Activated gamma-delta T cell treated with Interleukin-2 at 50 U/mL for 16 hours (primary cell): ENCODE measurements around the gene TASOR.

Experiments
- DNase-seq: peaks from one replicate; pipeline ENCODE4 v3.0.0-alpha.2; 2020

The TASOR gene

DNA sequence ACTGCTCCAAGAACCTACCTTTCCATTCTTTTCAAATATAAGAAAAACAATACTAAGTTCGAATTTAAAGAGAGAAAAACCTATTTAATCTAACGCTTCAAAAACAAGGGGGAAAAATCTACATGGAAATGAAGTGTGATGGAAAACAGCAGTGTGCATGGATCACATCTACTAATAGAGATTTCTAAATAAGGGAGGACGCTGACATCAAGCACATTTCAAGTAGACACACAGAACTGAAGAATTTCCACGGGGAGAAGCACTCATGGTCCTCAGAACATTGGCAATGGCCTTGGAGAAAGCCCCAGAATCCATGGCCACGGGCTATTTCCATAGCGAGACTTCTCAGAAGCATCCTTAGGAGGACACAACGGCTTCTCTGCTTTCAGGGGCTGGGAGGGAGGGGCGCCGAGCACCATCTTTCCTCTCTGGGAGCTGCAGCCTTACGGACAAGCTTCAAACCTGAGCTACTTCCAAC is 1.0 kb downstream of the TASOR start:
- DNase-seq = no peak

DNA sequence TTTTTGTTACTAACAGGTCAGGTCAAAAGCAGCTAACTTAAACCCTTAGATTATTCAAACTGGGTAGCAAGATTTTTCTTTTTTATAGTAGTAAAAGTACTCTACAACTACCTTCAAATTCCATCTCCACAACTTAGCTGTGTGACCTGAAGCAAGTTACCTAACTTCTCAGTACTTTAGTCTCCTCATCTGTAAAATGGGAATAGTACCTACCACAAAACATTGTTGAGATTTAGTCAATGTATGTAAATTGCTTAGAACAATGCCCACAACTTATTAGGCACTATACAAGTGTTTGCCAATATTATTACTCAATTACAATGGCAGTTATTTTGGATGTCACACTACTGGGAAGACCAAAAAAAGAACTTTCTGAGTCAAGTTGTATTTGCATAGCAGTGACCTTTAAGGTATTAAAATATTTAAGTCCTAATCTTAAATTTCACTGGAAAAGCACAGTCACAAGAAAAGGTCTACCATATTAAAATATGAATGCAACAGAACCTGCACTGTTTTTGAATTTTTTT is 2.9 kb downstream of the TASOR start:
- no peak for DNase-seq

DNA sequence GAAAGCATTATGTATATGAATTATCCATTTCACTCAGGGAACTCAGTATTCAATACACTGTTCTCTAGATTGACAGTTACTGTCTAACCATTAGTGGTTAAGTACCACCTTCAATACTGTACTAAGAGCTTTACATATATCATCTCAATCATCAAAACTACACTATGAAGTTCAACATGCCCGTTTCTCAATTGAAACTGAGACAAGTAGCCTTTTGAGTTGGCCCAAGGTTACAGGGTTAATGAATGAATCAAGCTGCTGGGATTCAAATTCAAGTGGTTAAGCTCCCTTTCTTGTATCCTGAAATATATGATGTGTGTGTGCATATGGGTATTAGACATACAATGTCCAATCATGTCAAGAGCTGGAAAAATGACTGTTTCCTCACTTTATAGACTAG is 5.8 kb downstream of the TASOR start:
- no peak for DNase-seq

DNA sequence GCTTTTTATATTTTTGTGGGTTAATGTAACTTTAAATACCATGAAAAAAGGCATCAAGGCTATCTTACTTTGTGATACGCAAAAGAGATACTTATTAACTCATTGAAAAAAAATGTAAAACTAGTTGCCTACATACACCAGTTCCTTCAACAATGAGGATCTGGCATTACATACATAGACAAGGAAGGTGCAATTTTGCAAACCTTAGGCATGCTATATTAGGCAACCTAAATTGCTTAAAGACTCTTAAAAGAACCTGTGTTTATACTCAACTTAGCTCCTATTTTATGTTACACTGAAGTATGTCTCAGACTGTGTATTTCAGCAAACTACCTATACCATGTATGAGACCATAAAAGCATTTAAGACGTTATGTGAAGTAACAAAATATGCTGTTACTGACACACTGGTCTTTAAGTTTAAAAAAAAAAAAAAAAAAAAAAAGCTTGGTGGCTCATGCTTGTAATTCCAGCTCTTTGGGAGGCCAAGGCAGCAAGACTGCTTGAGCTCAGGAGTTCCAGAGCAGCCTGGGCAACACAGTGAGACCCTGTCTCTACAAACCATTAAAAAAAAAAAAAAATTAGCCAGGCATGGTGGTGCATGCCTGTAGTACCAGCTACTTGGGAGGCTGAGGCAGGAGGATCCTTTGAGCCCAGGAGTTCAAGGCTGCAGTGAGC is 9.1 kb downstream of the TASOR start:
- DNase-seq = no peak

DNA sequence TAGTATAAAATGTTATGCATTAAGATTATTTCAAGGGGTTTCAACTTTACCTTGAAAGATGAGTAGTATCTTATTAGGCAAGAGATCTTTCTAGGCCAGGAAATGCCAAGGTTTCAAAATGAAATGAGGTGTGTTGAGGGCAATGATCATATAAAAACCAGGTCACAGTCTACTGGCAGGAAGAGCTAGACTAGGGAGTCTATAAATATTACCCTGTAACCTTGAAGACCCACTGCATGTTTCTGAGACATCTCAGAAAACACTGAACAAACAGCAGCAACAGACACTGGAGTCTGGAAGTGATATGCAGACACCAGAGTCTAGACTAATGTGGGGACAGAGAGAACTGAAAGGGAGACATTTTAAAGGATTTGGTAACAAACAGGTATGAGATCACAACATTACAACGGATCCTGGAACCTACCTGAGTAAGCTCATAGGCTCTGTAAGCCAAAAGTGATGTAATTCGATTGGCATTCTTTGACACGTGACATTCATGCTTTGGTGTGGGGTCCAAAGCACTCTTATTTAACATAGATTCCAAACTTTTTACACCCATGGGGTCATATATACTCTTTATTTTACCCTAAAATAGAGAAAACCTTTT is 15.0 kb downstream of the TASOR start:
- no peak for DNase-seq

DNA sequence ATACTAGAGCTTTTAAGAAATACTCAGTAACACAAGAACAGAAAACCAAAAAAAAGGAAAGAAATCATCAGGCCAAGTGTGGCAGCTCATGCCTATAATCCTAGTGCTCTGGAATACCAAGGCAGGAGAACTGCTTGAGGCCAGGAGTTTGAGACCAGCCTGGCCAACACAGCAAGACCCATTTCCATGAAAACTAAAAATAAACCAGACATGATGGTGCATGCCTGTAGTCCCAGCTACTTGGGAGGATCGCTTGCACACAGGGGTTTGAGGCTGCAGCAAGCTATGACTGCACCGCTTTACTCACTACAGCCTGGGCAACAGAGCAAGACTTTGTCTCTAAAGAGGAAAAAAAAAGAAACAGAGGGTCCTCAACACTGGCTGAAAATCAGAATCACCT is 18.2 kb downstream of the TASOR start:
- DNase-seq = no peak

DNA sequence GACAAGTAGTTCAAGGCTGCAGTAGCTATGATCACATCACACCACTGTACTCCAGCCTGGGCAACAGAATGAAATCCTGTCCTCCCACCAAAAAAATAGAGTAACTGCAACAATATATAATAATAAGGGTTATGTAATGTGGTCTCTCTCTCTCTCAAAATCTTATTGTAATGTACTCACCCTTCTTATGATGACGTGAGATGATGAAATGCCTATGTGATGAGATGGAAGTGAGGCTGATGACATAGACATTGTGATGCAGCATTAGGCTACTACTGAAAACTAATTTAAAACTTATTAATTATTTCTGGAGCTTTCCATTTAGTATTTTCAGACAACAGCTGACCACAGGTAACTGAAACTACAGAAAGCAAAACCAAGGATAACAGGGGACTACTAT is 27.4 kb downstream of the TASOR start:
- no peak for DNase-seq

DNA sequence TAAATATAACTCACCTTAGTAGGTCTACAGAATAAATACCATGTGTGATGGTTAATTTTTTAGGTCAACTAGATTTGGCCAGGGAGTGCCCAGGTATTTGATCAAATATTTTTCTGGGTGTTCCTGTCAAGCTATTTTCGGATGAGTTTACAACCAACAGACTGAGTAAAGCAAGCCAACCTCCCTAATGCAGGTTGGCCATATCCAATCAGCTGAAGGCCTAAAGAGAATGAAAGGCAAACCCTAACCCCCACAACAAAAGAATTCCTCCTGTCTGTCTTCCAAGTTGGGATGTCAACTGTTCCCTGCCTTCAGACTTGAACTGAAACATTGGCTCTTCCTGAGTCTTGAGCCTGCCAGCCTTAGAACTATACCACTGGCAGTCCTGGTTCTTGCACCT is 28.6 kb downstream of the TASOR start:
- no peak for DNase-seq

DNA sequence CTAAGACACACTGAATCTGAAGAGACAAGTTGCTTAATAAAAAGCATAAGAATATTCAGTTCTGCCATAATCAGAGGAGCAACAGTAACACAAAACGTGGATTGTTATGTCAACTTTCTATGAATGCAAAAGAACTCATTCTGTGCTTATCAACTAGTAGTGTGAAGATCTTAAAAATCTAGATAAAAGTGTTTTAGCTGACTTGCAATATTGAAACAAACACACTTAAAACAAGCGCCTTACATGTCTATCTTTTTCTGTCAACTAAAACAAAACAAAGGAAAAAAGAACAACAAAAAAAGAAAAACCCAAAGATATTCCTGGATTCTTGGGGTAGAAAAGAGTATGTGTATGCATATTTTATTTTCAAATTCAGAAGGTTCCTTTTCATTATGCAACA is 37.7 kb downstream of the TASOR start:
- no peak for DNase-seq

DNA sequence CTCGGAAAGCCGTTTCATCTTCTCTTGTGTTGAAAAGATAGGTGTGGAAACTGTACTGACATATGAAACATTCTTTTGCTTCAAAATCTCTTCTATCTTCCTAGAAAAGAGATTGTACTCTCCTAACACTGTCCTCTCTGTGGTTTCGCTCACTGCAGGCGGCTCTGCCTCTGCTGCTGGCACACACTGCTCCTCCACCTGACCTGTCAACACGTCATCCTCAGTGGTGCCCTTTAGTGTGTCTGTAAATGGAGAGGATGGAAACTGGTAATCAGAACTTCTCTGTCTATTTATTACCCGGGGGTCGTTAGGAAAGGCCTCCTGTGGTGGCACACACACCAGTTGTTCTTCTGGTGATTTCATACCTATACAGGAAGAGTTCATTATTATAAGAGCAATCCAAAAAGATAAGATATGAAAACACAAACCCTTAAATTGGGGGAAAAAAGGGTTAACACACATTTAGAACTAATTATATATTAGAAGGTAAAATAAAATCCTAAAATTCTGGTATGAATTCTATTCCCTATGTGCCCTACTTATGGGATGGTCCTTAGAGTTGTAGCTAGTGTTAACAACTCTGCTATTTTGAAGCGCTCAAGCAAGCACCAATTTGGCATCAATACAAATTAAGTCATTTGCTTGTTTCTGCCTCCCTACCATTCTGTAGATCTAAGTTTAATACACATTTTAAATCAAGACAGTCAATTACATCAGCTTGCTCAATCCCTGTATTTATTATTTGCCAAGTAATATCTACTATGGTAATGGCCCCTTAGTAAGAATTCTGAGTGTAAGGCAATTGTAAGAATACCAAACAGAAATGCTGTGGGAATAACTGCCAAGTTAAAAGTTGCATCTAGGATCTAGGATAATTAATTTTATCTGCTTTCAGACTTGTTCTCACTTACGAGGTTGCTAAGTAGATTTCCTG is 49.2 kb downstream of the TASOR start:
- no peak for DNase-seq
